GM21619 (cell line): ENCODE data around the gene LARGE1.
A peak's percentile ranks its signal among the peaks of the same experiment; 100 is the strongest.

Source experiments
- ATAC-seq: cut with Tn5 transposase; IDR thresholded peaks from one replicate; pipeline ENCODE4 v1.9.1; 2021; ENCODE audit not compliant: unreplicated experiment

Gene LARGE1

GRCh38 chr22:33275073-33275443 lies 645.2 kb downstream of the LARGE1 start:
- no peak for ATAC-seq

GRCh38 chr22:33274214-33275072 lies 645.8 kb downstream of the LARGE1 start:
- ATAC-seq = no peak

GRCh38 chr22:33272871-33273270 lies 647.4 kb downstream of the LARGE1 start:
- no peak for ATAC-seq

- peak; percentile 54 for ATAC-seq
Observed at GRCh38 chr22:33272180-33272579, 648.1 kb downstream of the LARGE1 start.

GRCh38 chr22:33271390-33272161 lies 648.7 kb downstream of the LARGE1 start:
- peak; percentile 59 for ATAC-seq

GRCh38 chr22:33270596-33270995 lies 649.7 kb downstream of the LARGE1 start:
- no peak for ATAC-seq

- no peak for ATAC-seq
Observed at GRCh38 chr22:33261699-33262098, 658.6 kb downstream of the LARGE1 start.

- no peak for ATAC-seq
Observed at GRCh38 chr22:33260498-33260897, 659.8 kb downstream of the LARGE1 start.

- ATAC-seq = no peak
Observed at GRCh38 chr22:33255791-33256190, 664.5 kb downstream of the LARGE1 start.

GRCh38 chr22:33248948-33249347 lies 671.3 kb downstream of the LARGE1 start:
- ATAC-seq = no peak

GRCh38 chr22:33247758-33248157 lies 672.5 kb downstream of the LARGE1 start:
- peak; percentile 76 for ATAC-seq

- no peak for ATAC-seq
Observed at GRCh38 chr22:33242078-33242477, 678.2 kb downstream of the LARGE1 start.

GRCh38 chr22:33240888-33241475 lies 679.3 kb downstream of the LARGE1 start:
- no peak for ATAC-seq

GRCh38 chr22:33232071-33232470 lies 688.2 kb downstream of the LARGE1 start:
- no peak for ATAC-seq

- no peak for ATAC-seq
Observed at GRCh38 chr22:33227791-33228190, 692.5 kb downstream of the LARGE1 start.

- no peak for ATAC-seq
Observed at GRCh38 chr22:33224841-33225240, 695.4 kb downstream of the LARGE1 start.
